GM21526 (cell line): ENCODE data around the gene ROM1.
"Not testable (repeated sequence)": the region's sequence is repeated elsewhere in the genome, so short reads cannot be mapped to it uniquely, and the experiment has no call there.

Source experiments
- ATAC-seq: cut with Tn5 transposase; IDR thresholded peaks from one replicate; pipeline ENCODE4 v1.9.1; 2021; ENCODE audit warnings: moderate library complexity; ENCODE audit not compliant: unreplicated experiment, low FRiP score

The ROM1 gene

DNA sequence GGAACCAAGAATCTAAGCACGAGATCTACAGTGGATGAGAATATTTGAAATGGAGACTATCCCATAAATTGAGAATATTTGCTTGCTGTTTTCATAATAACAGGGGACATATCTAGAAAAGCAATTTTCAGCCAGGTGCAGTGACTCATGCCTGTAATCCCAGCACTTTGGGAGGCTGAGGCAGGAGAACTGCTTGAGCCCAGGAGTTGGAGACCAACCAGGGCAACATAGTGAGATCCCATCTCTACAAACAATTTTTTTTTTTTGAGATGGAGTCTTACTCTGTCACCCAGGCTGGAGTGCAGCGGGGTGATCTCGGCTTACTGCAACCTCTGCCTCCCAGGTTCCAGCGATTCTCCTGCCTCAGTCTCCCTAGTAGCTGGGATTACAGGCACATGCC lies 31.3 kb upstream of the ROM1 start:
- ATAC-seq: not testable (repeated sequence)

DNA sequence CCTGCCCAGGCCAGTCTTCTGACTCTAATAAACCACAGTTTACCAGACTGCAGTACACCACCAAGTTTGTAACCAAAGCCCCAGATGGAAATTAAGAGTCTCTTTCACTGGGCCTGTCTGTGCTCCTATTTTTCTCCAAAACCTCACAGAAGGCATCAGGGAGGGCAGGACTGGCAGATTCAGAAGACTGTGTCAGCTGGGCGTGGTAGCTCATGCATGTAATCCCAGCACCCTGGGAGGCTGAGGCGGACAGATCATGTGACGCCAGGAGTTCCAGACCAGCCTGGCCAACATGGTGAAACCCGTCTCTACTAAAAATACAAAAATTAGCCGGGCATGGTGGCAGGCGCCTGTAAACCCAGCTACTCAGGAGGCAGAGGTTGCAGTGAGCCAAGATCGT lies 27.7 kb upstream of the ROM1 start:
- ATAC-seq: not testable (repeated sequence)

DNA sequence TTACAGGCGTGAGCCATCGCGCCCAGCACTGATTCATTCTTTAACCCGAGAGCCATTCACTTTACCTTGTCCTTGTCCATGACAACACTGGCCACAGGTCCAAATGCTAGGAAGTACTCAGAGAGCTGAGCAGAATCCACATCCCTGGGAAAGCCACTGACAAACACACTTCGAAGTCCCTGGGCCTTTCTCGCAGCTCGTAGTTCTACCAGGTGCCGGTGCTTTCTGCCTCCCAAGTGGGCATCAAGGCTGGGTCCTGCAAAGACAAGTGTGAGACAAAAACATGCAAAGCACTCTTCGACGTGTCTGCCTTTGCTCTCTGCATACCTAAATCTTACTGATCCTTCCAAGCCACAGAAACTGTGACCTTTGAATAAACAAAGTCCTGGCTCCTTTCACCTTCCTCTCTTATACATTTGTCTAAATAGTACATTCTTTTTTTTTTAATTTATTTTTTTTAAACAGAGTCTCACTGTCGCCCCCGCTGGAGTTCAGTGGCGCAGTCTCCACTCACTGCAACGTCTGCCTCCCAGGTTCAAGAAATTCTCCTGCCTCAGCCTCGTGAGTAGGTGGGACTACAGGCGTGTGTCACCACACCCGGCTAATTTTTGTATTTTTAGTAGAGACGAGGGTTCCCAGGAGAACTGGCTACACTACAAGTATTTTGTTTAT lies 24.0 kb upstream of the ROM1 start:
- no peak for ATAC-seq

DNA sequence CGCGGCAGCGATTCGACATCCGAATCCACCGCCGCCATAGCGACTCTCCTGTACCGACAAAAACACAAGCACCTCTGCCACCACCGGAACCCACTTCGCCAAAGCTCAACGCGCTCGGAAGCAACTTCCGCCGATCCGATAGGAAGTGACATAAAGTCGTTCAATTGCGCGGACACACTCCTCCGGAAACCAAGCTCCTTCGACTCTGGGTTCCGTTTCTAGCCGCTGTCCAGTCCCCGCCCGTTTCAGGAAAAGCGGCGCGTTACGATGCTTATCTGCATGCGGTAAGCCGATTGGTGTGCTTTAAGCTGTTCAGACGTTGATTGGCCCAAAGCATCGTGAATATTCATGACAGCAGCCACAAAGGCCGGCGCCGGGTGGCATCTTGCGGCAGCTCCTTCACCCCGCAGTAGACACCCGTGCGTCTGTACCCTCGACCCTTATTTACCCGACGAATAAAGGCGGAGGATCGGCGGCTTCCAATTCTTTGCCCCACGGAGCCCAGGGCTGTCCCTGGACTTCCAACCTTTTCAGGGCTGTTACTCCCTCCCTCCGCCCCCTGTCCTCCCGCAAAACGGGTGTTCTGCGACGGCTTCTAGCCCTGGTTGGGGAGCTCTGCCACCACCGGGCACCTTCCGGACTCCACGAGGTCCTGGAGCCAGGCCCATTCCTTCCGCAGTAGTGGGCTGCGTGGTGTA lies 21.5 kb upstream of the ROM1 start, which contains the start of gene TUT1:
Gene TUT1 (minus strand): TSS at position 76 of the 698 bp plus-strand sequence. CDS start 38 bp downstream, at position 38.
- ATAC-seq: peak; percentile 76

DNA sequence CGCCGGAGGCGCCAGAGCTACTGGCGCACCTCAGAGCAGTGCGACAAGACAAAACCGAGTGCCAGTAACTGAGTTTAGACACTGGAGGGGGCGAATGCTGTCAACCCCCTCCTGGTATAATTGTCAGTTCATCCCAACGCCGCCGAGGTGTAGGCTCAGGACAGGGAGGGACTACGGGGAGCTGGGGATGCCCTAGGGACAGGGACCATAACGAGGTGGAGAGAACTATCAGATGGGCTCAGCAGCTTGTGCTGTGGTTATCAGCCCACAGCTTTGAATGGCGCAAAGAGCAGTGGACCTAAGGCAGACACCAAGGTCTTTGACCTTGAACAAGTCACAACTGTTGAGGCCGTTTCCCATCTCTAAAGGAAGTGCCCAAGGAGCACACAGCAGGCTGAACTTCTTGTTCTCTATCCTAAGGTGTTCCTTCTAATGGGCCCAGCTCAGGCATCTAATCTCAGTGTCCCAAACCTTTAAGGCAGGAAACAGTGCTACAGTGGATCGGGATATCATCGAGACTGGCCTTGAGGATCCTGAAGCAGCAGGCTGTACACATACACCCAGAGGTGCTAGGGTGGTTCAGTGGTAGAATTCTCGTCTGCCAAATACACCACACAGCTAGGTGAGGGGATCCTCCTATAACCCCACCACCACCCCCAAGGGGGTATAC lies 20.8 kb upstream of the ROM1 start:
- ATAC-seq: peak; percentile 2

DNA sequence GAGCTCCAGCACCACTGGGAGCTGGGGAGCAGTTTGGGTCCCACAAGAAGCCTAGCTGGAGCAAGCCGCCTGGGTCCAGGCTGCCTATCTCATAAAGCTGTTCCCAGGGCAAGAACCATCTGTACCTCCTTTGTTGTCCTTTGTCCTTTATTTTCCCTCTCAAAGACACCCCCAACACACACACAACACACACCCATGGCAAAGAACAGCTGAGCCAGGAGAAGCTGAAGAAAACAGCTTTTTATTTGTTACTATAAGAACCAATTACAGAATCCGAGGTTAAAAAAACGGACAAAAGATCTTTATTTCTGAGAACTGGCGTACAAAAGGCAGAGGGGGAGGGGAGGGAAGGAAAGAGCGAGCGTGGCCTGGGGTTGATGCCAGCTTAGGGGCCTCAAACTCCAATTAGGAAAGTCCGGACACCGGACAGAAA lies 20.1 kb upstream of the ROM1 start:
- no peak for ATAC-seq

DNA sequence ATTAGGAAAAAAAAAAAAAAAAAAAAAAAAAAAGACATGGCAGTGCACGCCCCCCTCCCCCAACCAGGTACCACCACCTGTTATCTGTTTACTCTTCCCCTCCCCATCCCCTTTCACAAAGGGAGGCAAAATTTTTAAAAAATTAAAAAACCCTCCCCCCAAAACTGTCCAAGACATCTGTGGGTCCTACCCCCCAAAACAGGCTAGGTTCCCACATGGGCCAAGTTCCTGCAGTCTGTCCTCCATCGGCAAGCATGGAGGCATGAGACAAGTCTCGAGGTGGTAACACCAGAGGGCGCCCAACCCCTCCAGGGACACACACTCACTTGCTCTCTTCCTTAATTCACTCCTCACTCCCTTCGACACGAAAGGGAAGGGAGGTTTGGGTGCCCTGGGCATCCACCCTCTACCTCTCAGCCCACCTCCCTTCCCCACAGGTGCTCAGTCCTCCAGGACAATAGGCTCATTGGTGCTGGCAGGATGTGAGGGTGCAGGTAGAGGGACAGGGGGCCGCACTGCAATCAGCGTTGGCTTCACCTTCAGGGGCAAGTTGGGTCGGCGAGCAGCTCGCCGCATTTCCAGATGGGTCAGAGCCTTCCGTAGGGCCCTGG lies 19.5 kb upstream of the ROM1 start:
- ATAC-seq: no peak

DNA sequence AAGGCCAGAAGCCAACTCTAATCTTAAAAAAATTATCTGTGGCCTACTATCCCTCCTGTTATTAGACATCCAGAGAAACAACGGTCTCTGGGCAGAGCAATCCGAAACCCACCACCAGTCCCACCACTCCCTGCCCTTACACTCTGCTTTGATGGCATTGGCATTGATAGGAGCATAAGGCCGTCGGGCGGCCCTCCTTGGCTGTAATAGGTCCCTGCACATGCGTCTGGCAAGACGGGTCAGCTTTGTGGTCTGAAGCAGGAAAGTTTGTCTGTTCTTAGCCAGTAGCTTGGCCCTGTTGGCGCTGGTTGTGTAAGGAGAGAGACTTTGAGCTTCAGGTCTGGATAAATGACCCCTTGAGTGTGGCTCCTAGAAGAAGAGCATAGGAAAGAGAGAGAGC lies 17.9 kb upstream of the ROM1 start:
- no peak for ATAC-seq

DNA sequence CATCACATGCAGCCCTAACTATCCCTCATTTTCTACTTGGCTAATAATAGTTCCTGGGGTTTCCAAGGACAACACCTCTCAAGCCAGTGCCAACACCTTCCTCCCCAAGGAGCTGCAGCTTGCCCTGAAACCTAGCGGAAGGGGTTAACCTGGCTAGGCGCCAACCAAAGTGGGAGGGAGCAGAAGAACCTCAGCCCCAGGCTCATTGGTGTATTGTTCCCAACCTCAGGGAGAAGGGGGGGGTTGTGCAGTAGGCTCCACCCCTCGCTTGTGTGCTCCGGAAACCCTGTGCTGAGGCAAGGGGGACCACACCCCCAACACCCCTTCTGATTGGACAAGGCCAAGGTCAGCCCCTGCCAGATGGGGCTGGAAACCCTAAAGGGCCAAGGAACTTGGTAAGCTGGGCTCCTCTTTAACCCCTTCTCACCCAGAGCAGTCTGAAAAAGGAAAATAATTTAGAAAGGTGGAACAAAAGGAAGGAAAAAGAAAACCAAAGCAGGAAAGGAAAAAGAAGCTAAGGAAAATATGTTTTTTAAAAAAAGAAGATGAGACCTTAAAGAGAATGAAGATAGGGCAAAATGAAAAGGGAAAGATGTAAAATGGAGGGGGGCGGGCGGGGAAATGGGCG lies 13.9 kb upstream of the ROM1 start:
- peak; percentile 37 for ATAC-seq

DNA sequence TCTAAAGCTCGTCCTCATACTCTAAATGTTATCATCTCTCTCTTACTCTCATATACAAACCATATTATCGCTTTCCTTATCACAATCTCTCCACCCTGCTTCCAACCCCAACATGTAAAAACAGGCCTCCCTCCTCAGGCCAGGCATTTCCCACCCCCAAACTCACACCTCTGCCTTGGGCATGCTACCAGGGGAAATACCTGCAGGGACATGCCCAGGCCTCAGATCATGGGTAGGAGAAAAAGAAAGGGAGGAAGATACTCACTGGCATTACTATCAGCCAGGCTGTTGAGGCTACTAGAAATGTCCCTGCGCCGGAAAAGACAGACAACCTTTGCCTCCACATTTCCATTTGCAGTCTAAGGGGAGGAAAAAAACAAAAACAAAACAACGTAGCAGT lies 13.2 kb upstream of the ROM1 start:
- ATAC-seq: no peak

DNA sequence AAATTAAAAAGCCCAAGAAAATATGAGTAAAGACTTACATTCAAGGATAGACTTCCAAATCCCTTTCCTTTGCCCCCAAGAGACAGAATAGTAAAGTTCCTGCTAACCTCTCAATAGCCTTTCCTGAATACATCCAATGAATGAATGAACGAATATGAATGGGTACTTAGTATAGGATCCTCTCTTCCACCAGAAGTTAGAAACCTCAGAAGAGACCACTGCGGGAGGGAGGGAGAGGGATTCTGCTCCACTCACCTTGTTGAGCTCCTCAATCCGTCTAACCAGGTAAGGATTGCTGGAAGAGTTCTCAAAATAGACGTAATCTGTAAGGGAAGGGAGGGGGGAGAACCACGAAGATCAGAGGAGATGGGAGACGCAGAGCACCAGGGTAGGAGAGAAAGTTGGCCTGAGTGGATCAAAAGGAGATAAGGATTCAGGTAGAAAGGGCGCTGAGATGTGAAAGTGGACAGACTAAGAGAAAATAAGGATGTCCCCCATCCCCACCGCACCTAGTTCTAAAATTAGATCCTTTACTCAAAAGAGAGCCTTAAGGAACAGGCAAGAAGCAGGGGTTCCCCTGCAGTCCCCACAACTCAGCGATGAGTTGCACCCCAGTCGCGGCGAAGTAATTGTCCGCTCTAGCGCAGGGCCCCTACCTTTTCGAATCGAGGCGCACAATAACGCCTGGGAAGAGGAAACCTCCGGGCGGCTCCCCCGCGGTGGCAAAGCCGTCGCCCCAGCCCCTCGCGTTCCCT lies 12.5 kb upstream of the ROM1 start:
- no peak for ATAC-seq

DNA sequence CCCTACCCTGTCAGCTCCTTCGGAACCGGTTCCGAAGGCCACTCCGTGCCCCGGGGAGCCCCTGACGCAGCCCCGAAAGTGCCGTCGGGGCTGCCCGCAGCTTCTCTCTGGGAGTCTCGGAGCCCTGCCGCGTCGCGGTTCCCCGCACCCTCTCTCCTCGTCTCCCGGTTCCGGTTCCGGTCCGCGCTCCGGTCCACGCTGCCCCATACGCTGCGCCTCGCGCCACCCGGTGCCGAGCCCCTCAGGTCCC lies 12.0 kb upstream of the ROM1 start:
- ATAC-seq: no peak

DNA sequence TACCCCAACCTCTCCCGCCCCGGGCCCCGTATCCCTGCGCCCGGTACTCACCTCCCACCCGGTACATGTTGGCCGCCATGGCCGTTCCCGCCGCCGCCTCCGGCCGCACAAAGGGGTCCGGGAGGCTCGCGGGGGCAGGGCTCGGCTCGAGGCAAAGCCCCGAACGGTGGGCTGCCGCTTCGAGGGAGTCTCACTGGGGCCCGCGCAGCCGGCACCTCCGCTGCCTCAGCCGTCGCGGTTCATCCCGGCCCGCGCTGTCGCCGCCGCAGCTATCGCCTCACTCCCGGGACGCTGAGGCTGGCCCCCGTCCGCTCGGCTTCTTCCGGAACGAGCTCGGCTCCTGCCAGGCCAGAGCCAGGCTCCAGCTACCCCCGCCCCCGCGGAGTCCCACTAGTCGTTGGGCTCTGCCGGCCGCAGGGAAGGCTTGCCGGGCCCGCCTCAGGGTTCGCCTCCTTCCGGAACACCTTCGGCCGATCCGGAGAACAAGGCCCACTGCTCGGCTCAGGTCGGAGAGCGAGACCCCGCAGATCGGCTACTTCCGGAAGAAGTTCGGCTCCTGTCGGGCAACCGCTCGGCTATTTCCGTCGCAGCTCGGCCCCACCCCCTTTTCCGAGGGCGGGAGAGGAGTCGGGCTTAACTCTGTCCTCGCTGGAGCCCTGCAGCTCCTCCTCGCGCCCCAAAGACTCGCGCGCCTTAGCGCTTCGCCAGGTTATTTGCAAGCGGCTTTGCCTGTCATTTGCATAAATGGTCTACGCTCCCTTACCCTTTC lies 11.5 kb upstream of the ROM1 start, which contains the start of gene MTA2:
Gene MTA2 (minus strand): TSS at position 494 of the 769 bp plus-strand sequence. CDS start 415 bp downstream, at position 79.
- ATAC-seq: peak; percentile 65

DNA sequence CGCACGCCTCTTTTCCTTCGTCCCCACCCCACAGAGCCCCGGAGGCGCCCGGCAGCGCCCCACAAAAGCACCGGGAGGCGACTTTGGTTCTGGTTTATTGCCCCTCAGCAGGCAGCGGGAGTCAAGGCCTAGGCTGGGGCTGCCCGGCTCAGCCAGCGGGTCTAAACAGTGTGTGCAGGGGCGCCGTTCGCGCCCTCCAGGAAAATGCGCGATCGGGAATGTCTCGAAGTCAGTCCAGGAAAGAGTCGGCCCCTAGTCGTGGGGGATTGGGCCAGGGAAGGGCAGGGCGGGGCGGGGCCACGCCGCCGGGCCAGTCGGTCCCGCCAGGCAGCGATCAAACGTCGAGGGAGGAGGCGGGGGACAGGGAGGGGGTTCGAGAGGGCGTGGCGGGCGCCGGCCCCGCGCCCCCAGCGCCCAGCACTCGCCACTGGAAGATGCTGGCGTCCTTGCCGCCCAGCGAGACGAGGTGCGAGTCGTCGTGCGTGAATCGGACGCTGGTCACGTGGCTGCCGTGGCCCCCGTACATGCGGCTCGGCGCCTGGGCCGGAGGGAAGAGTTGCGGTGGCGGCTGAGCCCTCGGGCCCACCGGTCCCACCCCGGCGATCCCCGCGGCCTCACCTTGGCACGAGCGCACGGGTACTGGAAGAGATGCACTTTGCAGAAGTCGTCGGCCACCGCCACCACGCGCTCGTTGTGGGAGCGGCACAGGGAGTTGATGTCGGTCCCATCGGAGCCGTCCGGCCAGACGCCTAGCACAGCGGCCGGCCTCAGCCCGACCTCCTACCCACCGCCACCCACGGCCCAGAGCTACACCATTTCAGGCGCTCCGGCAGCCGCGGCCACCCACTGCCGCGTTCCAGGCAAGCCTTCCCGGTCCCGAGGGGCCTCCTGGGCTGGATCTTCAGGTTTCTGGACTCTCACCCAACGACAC lies 10.7 kb upstream of the ROM1 start:
- ATAC-seq: no peak

DNA sequence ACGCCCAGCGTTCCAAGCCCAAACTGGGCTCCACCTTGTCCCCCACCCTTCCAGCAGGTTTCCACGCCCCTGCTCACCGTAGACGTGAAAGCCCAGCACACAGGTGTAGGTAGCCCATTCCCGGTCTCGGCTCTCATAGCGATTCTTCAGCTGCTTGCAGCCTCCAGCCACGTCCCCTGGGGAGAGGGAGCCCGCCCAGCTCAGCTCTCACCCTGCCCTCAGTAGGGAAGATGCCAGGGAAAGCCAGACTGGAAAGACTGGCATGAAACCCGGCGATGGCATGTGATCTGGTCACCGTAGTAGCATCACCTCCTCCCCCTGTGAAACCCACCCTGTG lies 10.0 kb upstream of the ROM1 start:
- no peak for ATAC-seq

DNA sequence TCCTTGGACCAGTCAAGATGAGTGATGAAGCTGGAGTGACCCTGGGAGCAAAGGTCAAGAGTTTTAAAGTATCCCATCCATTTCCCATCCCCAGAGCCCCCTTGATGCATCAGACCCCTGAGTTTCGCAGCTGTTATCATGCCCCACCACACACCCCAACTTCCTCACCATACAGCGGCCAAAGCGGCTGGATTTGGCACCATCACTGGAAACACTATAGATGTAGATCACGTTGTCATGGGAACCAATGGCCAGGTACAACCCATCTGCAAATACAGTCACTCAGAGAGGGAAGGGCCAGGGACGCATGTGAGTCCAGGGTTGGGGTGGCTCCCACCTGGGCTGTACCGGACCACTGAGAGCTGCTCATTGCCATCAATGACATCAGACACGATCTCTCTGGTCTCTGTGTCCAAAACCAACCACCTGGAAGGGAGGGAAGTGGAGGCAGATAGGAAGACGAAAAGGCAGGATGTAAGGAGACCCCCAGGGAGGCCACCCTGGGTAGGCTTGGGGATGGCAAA lies 9.2 kb upstream of the ROM1 start:
- ATAC-seq: no peak

DNA sequence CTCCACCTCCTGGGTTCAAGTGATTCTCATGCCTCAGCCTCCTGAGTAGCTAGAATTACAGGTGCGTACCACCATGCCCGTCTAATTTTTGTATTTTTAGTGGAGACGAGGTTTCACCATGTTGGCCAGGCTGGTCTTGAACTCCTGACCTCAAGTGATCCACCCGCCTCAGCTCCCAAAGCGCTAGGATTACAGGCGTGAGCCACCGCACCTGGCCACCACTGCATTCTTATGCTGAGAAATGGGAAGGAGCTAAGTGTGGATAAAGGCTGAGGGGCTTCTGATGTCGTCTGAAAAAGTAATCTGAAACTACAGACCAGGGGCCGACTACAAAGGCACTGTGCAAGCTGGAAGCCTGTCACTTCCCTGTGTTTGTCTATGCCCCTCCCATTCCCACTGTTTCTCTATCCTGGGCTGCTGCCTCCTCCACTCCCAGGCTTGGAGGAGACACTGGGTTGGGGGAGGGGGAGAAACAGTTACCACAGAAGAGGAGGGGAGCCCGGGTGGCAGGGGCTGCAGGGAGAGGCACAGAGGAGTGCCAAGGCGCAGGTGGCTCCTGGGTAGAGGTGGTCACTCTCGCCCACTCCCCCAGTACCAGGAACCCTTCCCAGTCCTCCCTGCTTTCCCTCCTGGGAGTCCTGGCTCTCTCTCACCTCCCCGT lies 8.5 kb upstream of the ROM1 start:
- ATAC-seq: no peak

DNA sequence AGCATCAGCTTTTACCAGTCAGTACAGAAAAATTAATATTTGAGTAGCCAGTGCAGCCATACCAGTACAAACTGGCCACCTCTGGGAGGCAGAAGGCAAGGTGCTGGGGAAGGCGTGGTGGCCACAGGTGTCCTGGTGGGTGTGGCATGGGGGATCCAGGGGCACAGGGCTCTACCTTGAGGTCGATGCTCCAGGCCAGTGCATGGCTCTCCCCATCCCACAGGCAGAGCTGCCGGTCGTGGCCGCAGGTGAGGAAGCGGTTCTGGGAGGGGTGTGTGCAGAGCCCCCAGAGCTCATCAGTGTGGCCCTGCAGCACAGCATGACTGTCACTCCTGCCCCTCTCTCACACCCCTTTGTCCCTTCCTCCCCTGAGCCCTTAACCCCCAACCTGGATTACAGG lies 7.6 kb upstream of the ROM1 start:
- no peak for ATAC-seq
